Measurements from ENCODE around the gene PAPPA.

PAPPA gene

GRCh38 chr9:116157436-116158138 lies 4.0 kb downstream of the PAPPA start:
- no peak overlapping the region for H3K27ac Mint-ChIP-seq
- H3K4me3 Mint-ChIP-seq = no peak overlapping the region
- H3K4me1 Mint-ChIP-seq (ENCODE audit: low read depth) = peaks cover 13% of the 10 kb centered on the region
- no peaks in the 10 kb centered on the region for H3K36me3 Mint-ChIP-seq (ENCODE audit: low read depth)
- H3K27me3 Mint-ChIP-seq = peaks cover 73% of the 10 kb centered on the region
- H3K9me3 Mint-ChIP-seq = no peaks in the 10 kb centered on the region
- DNase-seq = no peak

GRCh38 chr9:116160676-116161571 lies 7.3 kb downstream of the PAPPA start:
- Mint-ChIP-seq H3K27me3 (peaks cover 45% of the 10 kb centered on the region), H3K4me3 (no peak overlapping the region), H3K27ac (no peak overlapping the region), H3K9me3 (no peaks in the 10 kb centered on the region), H3K36me3 (ENCODE audit: low read depth) (no peaks in the 10 kb centered on the region), H3K4me1 (ENCODE audit: low read depth) (no peaks in the 10 kb centered on the region)
- no peak for DNase-seq

GRCh38 chr9:116162241-116162781 lies 8.7 kb downstream of the PAPPA start:
- Mint-ChIP-seq H3K27ac (no peak overlapping the region), H3K27me3 (peaks cover 34% of the 10 kb centered on the region), H3K9me3 (no peaks in the 10 kb centered on the region), H3K4me1 (ENCODE audit: low read depth) (no peaks in the 10 kb centered on the region), H3K36me3 (ENCODE audit: low read depth) (no peaks in the 10 kb centered on the region), H3K4me3 (no peak overlapping the region)
- DNase-seq = no peak

GRCh38 chr9:116163293-116164055 lies 9.9 kb downstream of the PAPPA start:
- H3K36me3 Mint-ChIP-seq (ENCODE audit: low read depth) = no peaks in the 10 kb centered on the region
- H3K27ac Mint-ChIP-seq = no peak overlapping the region
- H3K4me1 Mint-ChIP-seq (ENCODE audit: low read depth) = no peaks in the 10 kb centered on the region
- no peaks in the 10 kb centered on the region for H3K9me3 Mint-ChIP-seq
- H3K27me3 Mint-ChIP-seq = peaks cover 22% of the 10 kb centered on the region
- no peak for DNase-seq
- no peak overlapping the region for H3K4me3 Mint-ChIP-seq

GRCh38 chr9:116165912-116166311 lies 12.3 kb downstream of the PAPPA start:
- no peak overlapping the region for H3K4me3 Mint-ChIP-seq
- H3K4me1 Mint-ChIP-seq (ENCODE audit: low read depth) = no peaks in the 10 kb centered on the region
- H3K27me3 Mint-ChIP-seq = peaks cover 5% of the 10 kb centered on the region
- no peaks in the 10 kb centered on the region for H3K9me3 Mint-ChIP-seq
- H3K27ac Mint-ChIP-seq = no peak overlapping the region
- H3K36me3 Mint-ChIP-seq (ENCODE audit: low read depth) = no peaks in the 10 kb centered on the region
- no peak for DNase-seq

GRCh38 chr9:116166713-116167112 lies 13.1 kb downstream of the PAPPA start:
- H3K27ac Mint-ChIP-seq = no peak overlapping the region
- H3K36me3 Mint-ChIP-seq (ENCODE audit: low read depth) = no peaks in the 10 kb centered on the region
- no peaks in the 10 kb centered on the region for H3K9me3 Mint-ChIP-seq
- H3K4me3 Mint-ChIP-seq = no peak overlapping the region
- H3K27me3 Mint-ChIP-seq = peaks cover 6% of the 10 kb centered on the region
- no peak for DNase-seq
- H3K4me1 Mint-ChIP-seq (ENCODE audit: low read depth) = no peaks in the 10 kb centered on the region

- Mint-ChIP-seq H3K4me3 (no peak overlapping the region), H3K9me3 (no peaks in the 10 kb centered on the region), H3K36me3 (ENCODE audit: low read depth) (no peaks in the 10 kb centered on the region), H3K27me3 (peaks cover 6% of the 10 kb centered on the region), H3K4me1 (ENCODE audit: low read depth) (no peaks in the 10 kb centered on the region), H3K27ac (no peak overlapping the region)
- DNase-seq = no peak
Observed at GRCh38 chr9:116168231-116168630, 14.6 kb downstream of the PAPPA start.

GRCh38 chr9:116172216-116172615 lies 18.6 kb downstream of the PAPPA start:
- H3K27ac Mint-ChIP-seq = no peak overlapping the region
- DNase-seq = no peak
- peaks cover 6% of the 10 kb centered on the region for H3K27me3 Mint-ChIP-seq
- H3K9me3 Mint-ChIP-seq = no peaks in the 10 kb centered on the region
- H3K4me1 Mint-ChIP-seq (ENCODE audit: low read depth) = no peaks in the 10 kb centered on the region
- H3K36me3 Mint-ChIP-seq (ENCODE audit: low read depth) = no peaks in the 10 kb centered on the region
- H3K4me3 Mint-ChIP-seq = no peak overlapping the region

GRCh38 chr9:116174347-116174746 lies 20.8 kb downstream of the PAPPA start:
- Mint-ChIP-seq H3K4me3 (no peak overlapping the region), H3K27ac (no peak overlapping the region), H3K27me3 (peaks cover 6% of the 10 kb centered on the region), H3K4me1 (ENCODE audit: low read depth) (no peaks in the 10 kb centered on the region), H3K36me3 (ENCODE audit: low read depth) (no peaks in the 10 kb centered on the region), H3K9me3 (no peaks in the 10 kb centered on the region)
- no peak for DNase-seq

GRCh38 chr9:116175614-116176013 lies 22.0 kb downstream of the PAPPA start:
- DNase-seq = no peak
- H3K4me3 Mint-ChIP-seq = no peak overlapping the region
- no peaks in the 10 kb centered on the region for H3K4me1 Mint-ChIP-seq (ENCODE audit: low read depth)
- peaks cover 6% of the 10 kb centered on the region for H3K27me3 Mint-ChIP-seq
- no peaks in the 10 kb centered on the region for H3K36me3 Mint-ChIP-seq (ENCODE audit: low read depth)
- no peaks in the 10 kb centered on the region for H3K9me3 Mint-ChIP-seq
- H3K27ac Mint-ChIP-seq = no peak overlapping the region

- Mint-ChIP-seq H3K9me3 (no peaks in the 10 kb centered on the region), H3K4me1 (ENCODE audit: low read depth) (no peaks in the 10 kb centered on the region), H3K27me3 (no peaks in the 10 kb centered on the region), H3K36me3 (ENCODE audit: low read depth) (no peaks in the 10 kb centered on the region), H3K27ac (no peak overlapping the region), H3K4me3 (no peak overlapping the region)
- DNase-seq = no peak
Observed at GRCh38 chr9:116178481-116179211, 25.1 kb downstream of the PAPPA start.

- H3K4me3 Mint-ChIP-seq = no peak overlapping the region
- no peaks in the 10 kb centered on the region for H3K9me3 Mint-ChIP-seq
- DNase-seq = no peak
- H3K36me3 Mint-ChIP-seq (ENCODE audit: low read depth) = no peaks in the 10 kb centered on the region
- no peaks in the 10 kb centered on the region for H3K4me1 Mint-ChIP-seq (ENCODE audit: low read depth)
- H3K27me3 Mint-ChIP-seq = no peaks in the 10 kb centered on the region
- H3K27ac Mint-ChIP-seq = no peak overlapping the region
Observed at GRCh38 chr9:116179568-116179967, 26.0 kb downstream of the PAPPA start.

- H3K27ac Mint-ChIP-seq = no peak overlapping the region
- H3K4me3 Mint-ChIP-seq = no peak overlapping the region
- H3K4me1 Mint-ChIP-seq (ENCODE audit: low read depth) = no peaks in the 10 kb centered on the region
- H3K36me3 Mint-ChIP-seq (ENCODE audit: low read depth) = no peaks in the 10 kb centered on the region
- H3K9me3 Mint-ChIP-seq = no peaks in the 10 kb centered on the region
- DNase-seq = no peak
- no peaks in the 10 kb centered on the region for H3K27me3 Mint-ChIP-seq
Observed at GRCh38 chr9:116181853-116182610, 28.4 kb downstream of the PAPPA start.
